NB4 (cell line): Measurements from ENCODE around the gene ENTPD6.

Experiments used
- POLR2A ChIP-seq: IDR thresholded peaks from 2 replicates; pipeline ENCODE4 v1.6.1; 2011; ENCODE audit warnings: mild to moderate bottlenecking; ENCODE audit not compliant: insufficient read length; ENCODE audit errors: extremely low read depth
- TF ChIP-seq, protein P1 (sequence below): IDR thresholded peaks from one replicate; pipeline ENCODE4 v1.5.1; 2012; ENCODE audit warnings: low read depth, low read length

DNA sequence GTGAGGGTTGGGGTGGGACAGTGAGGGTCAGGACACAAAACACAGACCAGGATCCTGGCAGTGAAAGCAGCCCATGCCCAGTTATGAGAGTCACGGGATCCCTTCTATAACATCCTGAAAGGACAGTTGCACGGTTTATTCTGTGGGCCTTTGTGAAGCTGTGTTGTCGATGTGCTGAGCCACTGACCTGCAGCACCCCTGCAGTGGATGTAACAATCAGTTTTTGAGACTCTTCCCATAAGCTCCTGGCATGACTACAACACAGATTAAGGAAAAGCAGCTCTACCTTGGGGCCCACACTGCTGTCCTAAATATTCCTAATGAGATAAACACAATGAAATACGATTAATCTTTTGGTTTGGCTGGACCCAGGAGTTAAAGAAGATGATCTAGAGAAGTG is 56.0 kb downstream of the ENTPD6 start:
- no peak for TF ChIP-seq POLR2A
- TF ChIP-seq, protein P1, sequence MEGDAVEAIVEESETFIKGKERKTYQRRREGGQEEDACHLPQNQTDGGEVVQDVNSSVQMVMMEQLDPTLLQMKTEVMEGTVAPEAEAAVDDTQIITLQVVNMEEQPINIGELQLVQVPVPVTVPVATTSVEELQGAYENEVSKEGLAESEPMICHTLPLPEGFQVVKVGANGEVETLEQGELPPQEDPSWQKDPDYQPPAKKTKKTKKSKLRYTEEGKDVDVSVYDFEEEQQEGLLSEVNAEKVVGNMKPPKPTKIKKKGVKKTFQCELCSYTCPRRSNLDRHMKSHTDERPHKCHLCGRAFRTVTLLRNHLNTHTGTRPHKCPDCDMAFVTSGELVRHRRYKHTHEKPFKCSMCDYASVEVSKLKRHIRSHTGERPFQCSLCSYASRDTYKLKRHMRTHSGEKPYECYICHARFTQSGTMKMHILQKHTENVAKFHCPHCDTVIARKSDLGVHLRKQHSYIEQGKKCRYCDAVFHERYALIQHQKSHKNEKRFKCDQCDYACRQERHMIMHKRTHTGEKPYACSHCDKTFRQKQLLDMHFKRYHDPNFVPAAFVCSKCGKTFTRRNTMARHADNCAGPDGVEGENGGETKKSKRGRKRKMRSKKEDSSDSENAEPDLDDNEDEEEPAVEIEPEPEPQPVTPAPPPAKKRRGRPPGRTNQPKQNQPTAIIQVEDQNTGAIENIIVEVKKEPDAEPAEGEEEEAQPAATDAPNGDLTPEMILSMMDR, result no peak
